Stimulated activated effector memory CD8-positive, alpha-beta T cell treated with anti-CD3 and anti-CD28 coated beads, Interleukin-12 subunit alpha, Interleukin-12 subunit beta, amount 100 ng/mL, for 72 hours (primary cell): ENCODE data around the gene PPP6R1.
"Not testable (repeated sequence)": the region's sequence is repeated elsewhere in the genome, so short reads cannot be mapped to it uniquely, and the experiment has no call there.

Experiments
- ATAC-seq: fragments of 150-1000 bp; cut with Tn5 transposase; 2 replicates; pipeline ENCODE4 v1.10.0; 2021
- DNase-seq, 2 donors: peaks; one replicate each; pipeline ENCODE4 v3.0.0; 2021 to 2022; ENCODE audit warnings: low spot score in 2 of 2
- H3K27ac Mint-ChIP-seq: one replicate; pipeline ENCODE4 v1.8.0; 2022; ENCODE audit warnings: mild to moderate bottlenecking, mixed read lengths
- H3K36me3 Mint-ChIP-seq: one replicate; pipeline ENCODE4 v1.8.0; 2022; ENCODE audit warnings: mild to moderate bottlenecking, mixed read lengths
- H3K4me1 Mint-ChIP-seq: one replicate; pipeline ENCODE4 v1.8.0; 2022; ENCODE audit warnings: mixed read lengths
- H3K4me3 Mint-ChIP-seq: one replicate; pipeline ENCODE4 v1.8.0; 2022; ENCODE audit warnings: mild to moderate bottlenecking, mixed read lengths
- H3K9me3 Mint-ChIP-seq: one replicate; pipeline ENCODE4 v1.8.0; 2022; ENCODE audit warnings: mixed read lengths

Gene PPP6R1

GRCh38 chr19:55229145-55229788, 29.6 kb downstream of the PPP6R1 start:
- Mint-ChIP-seq H3K4me3 (no peak overlapping the region), H3K36me3 (peaks cover 90% of the 10 kb centered on the region)
- ATAC-seq, result no peak

GRCh38 chr19:55228403-55229031, 30.3 kb downstream of the PPP6R1 start, which contains the start of gene TMEM86B:
Gene TMEM86B (minus strand): TSS chr19:55228763. CDS start chr19:55228741, 22 bp downstream.
- DNase-seq, result no peak
- H3K4me3 Mint-ChIP-seq, result no peak within 1 kb of the TSS
- H3K36me3 Mint-ChIP-seq, result peaks cover 84% of the 10 kb centered on the region
- H3K9me3 Mint-ChIP-seq, result no peaks in the 10 kb centered on the region
- H3K4me1 Mint-ChIP-seq, result peaks cover 10% of the 10 kb centered on the region
- ATAC-seq, result no peak
- peak within 1 kb of the TSS; percentile 85 for H3K27ac Mint-ChIP-seq

More at GRCh38 chr19:55229145-55229788, 29.6 kb downstream of the PPP6R1 start:
- Mint-ChIP-seq H3K27ac (peak overlapping the region; percentile 71), H3K9me3 (no peaks in the 10 kb centered on the region), H3K4me1 (peaks cover 10% of the 10 kb centered on the region)
- DNase-seq, result no peak

- Mint-ChIP-seq H3K36me3 (peaks cover 83% of the 10 kb centered on the region), H3K4me3 (no peak overlapping the region), H3K4me1 (peaks cover 10% of the 10 kb centered on the region), H3K9me3 (no peaks in the 10 kb centered on the region), H3K27ac (peak overlapping the region; percentile 85)
- no peak for ATAC-seq
- DNase-seq, result no peak
Measured at GRCh38 chr19:55228015-55228391, 30.8 kb downstream of the PPP6R1 start.

- peak overlapping the region; percentile 85 for H3K27ac Mint-ChIP-seq
- DNase-seq (no peak), ATAC-seq (no peak)
- H3K36me3 Mint-ChIP-seq, result peaks cover 77% of the 10 kb centered on the region
- no peak overlapping the region for H3K4me3 Mint-ChIP-seq
- H3K4me1 Mint-ChIP-seq, result peaks cover 10% of the 10 kb centered on the region
- H3K9me3 Mint-ChIP-seq, result no peaks in the 10 kb centered on the region
Measured at GRCh38 chr19:55227241-55228014, 31.4 kb downstream of the PPP6R1 start.

- H3K9me3 Mint-ChIP-seq, result no peaks in the 10 kb centered on the region
- ATAC-seq (no peak), DNase-seq (no peak)
- peaks cover 71% of the 10 kb centered on the region for H3K36me3 Mint-ChIP-seq
- peak overlapping the region; percentile 85 for H3K27ac Mint-ChIP-seq
- peaks cover 10% of the 10 kb centered on the region for H3K4me1 Mint-ChIP-seq
- no peak overlapping the region for H3K4me3 Mint-ChIP-seq
Measured at GRCh38 chr19:55226788-55227187, 32.0 kb downstream of the PPP6R1 start.

- Mint-ChIP-seq H3K4me3 (no peak overlapping the region), H3K9me3 (no peaks in the 10 kb centered on the region), H3K27ac (peak overlapping the region; percentile 85), H3K4me1 (peaks cover 10% of the 10 kb centered on the region), H3K36me3 (peaks cover 67% of the 10 kb centered on the region)
- DNase-seq, result no peak
- ATAC-seq, result no peak
Measured at GRCh38 chr19:55226273-55226672, 32.5 kb downstream of the PPP6R1 start.

- no peak for ATAC-seq
- peak overlapping the region; percentile 85 for H3K27ac Mint-ChIP-seq
- peaks cover 10% of the 10 kb centered on the region for H3K4me1 Mint-ChIP-seq
- H3K36me3 Mint-ChIP-seq, result peaks cover 62% of the 10 kb centered on the region
- no peak for DNase-seq
- no peak overlapping the region for H3K4me3 Mint-ChIP-seq
- H3K9me3 Mint-ChIP-seq, result no peaks in the 10 kb centered on the region
Measured at GRCh38 chr19:55225415-55225958, 33.3 kb downstream of the PPP6R1 start.

GRCh38 chr19:55224679-55225414, 34.0 kb downstream of the PPP6R1 start:
- H3K9me3 Mint-ChIP-seq, H3K4me1 Mint-ChIP-seq, ATAC-seq, DNase-seq, H3K4me3 Mint-ChIP-seq: not testable (repeated sequence)
- H3K36me3 Mint-ChIP-seq, result peaks cover 57% of the 10 kb centered on the region
- peak overlapping the region; percentile 85 for H3K27ac Mint-ChIP-seq

GRCh38 chr19:55224038-55224665, 34.7 kb downstream of the PPP6R1 start:
- Mint-ChIP-seq H3K27ac (peak overlapping the region; percentile 85), H3K4me1 (peaks cover 10% of the 10 kb centered on the region), H3K9me3 (no peaks in the 10 kb centered on the region), H3K36me3 (peaks cover 54% of the 10 kb centered on the region), H3K4me3 (no peak overlapping the region)
- DNase-seq, result no peak
- no peak for ATAC-seq

- Mint-ChIP-seq H3K9me3 (no peaks in the 10 kb centered on the region), H3K27ac (no peak overlapping the region), H3K4me3 (no peak overlapping the region), H3K36me3 (peaks cover 47% of the 10 kb centered on the region), H3K4me1 (peaks cover 10% of the 10 kb centered on the region)
- peak; percentile 11 for ATAC-seq
- no peak for DNase-seq
Measured at GRCh38 chr19:55223291-55224037, 35.4 kb downstream of the PPP6R1 start.

- Mint-ChIP-seq H3K36me3 (peaks cover 18% of the 10 kb centered on the region), H3K4me3 (no peak overlapping the region), H3K4me1 (peaks cover 16% of the 10 kb centered on the region), H3K27ac (no peak overlapping the region), H3K9me3 (no peaks in the 10 kb centered on the region)
- no peak for DNase-seq
- ATAC-seq, result no peak
Measured at GRCh38 chr19:55220525-55220924, 38.3 kb downstream of the PPP6R1 start.

- Mint-ChIP-seq H3K27ac (no peak overlapping the region), H3K4me3 (peak overlapping the region; percentile 37), H3K36me3 (peaks cover 5% of the 10 kb centered on the region), H3K4me1 (peaks cover 12% of the 10 kb centered on the region), H3K9me3 (peaks cover 5% of the 10 kb centered on the region)
- DNase-seq (no peak), ATAC-seq (peak; percentile 61)
Measured at GRCh38 chr19:55216461-55217198, 42.2 kb downstream of the PPP6R1 start.

GRCh38 chr19:55213547-55213946, 45.3 kb downstream of the PPP6R1 start:
- no peaks in the 10 kb centered on the region for H3K36me3 Mint-ChIP-seq
- no peak overlapping the region for H3K27ac Mint-ChIP-seq
- H3K4me3 Mint-ChIP-seq, result no peak overlapping the region
- DNase-seq (no peak), ATAC-seq (no peak)
- peaks cover 5% of the 10 kb centered on the region for H3K9me3 Mint-ChIP-seq
- peaks cover 12% of the 10 kb centered on the region for H3K4me1 Mint-ChIP-seq
